ENCODE measurements around the gene FAM168A.

Gene FAM168A

DNA sequence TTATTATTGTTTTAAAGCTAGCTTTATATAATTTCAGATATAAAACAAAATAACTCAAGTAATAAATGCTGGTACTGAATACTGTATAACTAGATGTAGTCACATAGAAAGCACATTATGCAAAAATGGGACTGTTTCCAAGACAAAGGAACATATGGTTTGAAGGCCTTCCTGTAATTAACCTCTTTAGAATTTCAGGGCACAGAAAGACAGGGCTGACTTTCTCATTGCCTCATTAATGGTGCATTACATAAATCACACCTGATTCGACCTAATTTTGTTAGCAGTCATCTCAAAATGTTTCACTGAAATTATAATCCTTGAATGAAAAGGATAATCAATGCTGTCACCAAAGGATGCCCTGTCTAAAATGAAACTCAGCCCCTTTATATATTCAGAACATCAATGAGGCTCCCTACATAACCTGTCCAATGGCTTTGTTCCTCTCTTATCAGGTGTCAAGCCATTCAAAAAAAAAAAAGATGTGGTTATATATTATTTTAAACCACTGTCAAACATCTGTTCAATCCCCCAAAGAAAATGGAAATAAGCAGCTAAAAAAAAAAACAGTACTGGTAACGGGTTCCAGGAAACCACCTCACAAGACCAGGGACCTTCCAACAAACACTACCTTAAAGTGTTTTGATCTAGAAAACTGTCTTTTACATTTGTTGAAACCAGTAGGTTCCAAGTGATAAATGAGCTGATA is 77.4 kb downstream of the FAM168A start:
- no peak for DNase-seq (ENCODE audit: low read depth, low spot score)

DNA sequence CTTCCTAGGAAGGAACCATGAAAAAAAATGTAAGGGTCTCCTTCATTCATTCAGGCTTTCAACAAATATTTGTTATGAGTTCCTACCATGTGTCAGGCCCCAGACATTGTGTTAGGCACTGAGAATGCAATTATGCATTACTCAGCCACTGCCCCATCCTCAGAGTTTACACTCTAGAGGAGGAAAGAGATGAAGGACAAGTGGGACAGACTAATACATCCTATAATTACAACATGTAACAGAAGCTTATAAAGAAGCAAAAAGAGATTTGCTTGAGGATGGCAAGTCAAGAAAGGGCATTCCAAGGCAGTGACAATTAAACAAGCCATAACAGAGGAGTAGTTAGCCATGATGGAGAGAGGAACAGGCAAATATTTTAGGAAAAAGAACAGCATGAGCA is 78.6 kb downstream of the FAM168A start:
- no peak for DNase-seq (ENCODE audit: low read depth, low spot score)

DNA sequence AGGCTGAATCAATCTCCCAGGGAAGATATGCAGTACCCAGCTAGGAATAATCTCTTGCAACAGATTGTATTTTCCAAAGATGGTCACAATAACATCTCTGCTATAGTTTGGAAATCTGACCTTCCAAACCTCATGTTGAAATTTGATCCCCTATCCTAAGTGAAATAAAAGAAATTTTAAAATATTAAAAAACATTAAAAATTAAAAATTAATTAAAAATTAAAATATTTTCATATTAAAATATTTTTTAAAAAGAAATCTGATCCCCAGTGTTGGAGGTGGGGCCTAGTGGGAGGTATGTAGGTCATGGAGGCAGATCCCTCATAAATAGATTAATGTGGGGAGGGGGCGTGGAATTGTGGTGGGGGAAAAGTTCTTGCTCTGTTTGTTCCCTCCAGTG is 79.7 kb downstream of the FAM168A start:
- DNase-seq (ENCODE audit: low read depth, low spot score): no peak

DNA sequence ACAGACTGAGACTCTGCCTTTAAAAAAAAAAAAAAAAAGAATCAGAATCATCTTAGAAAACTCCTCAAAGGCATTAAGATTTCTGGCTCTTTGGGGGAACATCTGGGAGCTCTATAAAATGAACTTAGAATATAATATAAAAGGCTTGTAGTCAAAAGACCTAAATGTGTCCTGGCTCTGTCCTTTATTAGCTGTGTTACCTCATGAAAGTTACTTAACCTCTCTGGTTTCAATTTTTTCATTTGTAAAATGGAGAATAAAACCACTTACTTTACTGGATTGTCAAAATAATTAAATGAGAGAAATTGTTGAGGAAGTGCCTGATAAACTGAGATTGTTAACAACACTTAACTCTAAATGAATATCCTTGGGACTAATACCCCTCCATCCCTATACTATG is 81.8 kb downstream of the FAM168A start:
- no peak for DNase-seq (ENCODE audit: low read depth, low spot score)

DNA sequence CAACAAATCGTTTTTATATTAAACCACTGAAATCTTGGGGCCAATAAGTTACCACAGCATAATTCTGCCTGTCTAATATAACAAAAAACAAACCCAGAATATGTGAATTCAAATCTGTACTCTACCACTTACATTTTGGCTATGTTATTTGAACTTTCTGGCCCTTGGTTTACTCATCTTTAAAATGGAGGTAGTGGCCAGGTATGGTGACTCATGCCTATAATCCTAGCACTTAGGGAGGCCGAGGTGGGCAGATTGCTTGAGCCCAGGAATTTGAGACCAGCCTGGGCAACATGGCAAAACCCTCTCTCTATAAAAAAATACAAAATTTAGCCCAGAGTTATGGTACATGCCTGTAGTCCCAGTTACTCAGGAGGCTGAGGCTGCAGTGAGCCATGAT is 84.2 kb downstream of the FAM168A start:
- DNase-seq (ENCODE audit: low read depth, low spot score): no peak

DNA sequence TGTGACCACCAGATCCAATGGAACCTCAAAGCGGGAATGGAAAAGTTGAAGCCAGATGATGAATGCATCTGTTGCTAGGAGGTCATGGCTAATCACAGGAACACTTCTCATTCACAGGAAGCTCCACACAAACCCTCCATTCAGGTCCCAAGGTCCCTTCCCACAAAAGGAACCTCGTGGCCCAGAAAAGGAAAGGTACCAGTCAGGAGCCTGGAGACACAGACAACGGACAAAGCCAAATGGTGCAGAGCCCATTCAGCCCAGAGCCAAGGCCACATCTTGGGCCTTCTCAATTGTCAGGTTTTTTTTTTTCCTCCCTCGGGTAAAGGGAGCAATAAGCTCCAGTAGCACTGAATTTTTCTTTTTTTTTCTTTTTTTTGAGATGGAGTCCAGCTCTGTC is 87.0 kb downstream of the FAM168A start:
- DNase-seq (ENCODE audit: low read depth, low spot score): no peak

DNA sequence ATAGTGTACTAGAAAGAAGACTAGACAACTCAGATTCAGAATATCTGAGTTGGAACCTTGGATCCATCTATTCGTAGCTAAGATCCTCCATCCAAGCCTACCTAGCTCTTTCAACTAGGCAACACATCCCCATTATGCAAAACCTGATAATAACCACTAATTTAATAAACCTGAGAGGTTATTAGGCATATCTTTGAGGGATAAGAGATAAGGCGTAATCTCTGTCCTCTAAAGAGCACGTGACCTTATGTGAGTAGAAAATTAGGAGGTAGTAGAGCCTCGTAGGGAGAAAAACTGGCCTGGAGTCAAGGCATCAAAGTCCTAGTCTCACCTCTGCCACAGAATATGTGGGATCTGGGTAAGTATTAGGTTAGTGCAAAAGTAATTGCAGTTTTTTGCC is 87.8 kb downstream of the FAM168A start:
- DNase-seq (ENCODE audit: low read depth, low spot score): no peak

DNA sequence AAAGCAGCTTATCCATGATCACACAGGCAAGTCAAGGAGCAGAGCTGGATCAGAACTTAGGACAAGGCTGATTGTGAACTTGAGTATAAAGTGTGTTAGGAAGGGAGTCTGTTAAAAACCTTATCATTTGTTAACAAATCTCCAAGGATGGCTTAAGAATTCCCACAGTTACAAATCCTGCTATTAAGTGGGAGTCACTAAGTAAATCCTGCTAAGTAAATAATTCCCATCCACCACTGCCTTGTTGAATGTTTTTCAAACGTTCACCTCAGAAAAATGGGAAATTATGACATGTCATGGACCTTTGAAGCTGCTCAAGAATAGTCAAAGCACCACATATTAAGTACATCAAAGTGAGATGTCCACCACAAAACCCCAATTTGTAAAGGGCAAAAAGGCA is 88.7 kb downstream of the FAM168A start:
- no peak for DNase-seq (ENCODE audit: low read depth, low spot score)

DNA sequence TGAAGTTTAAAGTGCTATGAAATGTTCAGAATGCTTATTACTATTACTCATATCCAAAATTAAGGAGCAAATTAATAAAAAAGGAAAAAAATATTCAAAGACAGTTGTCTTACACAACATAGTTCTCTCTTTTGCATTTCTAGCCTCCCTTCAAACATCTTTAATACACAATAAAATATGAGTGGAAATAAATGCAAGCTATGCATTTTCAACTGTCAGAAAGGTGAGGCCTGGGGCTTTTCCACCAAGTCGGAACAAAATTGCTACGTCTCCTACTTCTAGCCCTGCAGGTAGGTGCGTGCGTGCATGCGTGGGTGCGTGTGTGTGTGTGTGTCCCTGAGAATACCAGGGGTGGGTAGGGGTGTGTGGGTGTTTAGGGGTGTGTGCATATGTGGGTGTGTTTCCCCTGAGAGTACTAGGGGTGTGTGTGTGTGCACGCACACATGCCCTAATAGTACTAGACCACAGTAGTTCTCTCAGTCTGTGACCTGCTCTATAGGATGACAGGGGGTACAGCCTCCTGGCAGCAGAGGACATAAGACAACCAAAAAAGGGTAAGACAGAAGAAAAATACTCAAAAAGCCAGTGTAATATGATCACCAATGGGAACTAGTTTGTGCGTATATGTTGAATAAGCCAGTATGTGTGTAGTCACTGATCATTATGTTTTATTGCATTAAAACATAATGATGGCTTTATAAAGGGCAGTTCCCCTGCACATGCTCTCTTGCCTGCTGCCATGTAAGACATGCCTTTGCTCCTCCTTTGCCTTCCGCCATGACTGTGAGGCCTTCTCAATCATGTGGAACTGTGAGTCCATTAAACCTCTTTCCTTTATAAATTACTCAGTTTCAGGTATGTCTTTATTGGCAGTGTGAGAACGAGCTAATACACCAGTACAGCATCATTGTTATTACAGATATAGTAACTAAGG is 89.4 kb downstream of the FAM168A start:
- no peak for DNase-seq (ENCODE audit: low read depth, low spot score)

DNA sequence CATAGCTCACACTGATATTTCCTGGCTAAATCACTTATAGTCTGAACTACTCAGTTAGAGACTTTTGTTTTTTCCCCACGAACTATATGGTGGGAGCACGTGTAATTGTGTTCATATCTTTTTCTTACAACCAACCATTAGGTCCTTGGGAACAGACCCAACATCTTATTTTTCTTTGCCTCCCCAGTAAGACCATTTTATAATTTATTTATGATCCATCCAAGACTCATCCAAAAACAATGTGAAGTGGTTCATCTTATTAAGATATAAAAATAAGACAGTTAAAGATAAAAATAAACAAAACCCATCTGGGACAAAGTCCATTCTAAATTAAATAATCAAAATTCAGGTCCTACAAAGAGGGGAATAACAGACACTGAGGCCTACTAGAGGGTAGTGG is 90.8 kb downstream of the FAM168A start:
- no peak for DNase-seq (ENCODE audit: low read depth, low spot score)

DNA sequence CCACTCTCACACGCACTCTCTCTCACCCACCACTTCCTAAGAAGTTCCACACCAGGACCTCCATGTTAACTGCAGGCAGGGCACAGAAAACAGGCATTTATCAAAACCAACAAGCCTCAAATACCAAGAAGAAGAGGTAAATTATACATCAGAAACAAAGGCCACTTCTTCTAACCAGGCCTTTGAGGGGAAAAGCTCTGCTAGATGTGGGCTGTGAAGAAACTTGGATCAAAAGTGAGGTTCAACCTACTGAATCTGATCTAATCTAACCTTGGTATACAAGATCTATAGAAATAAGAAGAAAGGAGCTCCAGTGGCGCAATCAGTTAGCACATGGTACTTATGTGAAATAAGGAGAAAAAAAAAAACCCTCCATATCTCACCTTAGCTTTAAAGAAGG is 91.9 kb downstream of the FAM168A start:
- DNase-seq (ENCODE audit: low read depth, low spot score): no peak

DNA sequence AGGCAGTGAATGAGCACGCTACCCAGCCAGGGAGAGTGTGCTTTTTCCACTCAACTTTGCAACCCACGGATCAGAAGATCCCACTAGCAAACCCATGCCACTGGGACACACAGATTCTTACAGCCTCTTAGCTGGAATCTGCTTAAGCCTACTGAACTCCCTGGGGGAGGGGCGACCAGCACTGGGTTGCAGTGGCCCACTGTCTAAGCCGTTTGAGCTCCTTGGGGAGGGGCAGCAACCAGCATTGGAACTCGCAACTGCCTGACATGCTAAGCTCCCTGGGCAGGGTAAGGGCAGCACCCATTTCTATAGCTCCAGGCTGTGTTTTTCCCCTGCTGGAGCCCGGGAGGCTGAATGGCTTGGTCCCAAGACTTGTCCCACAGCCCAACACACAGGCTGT is 99.6 kb downstream of the FAM168A start:
- peak; percentile 39 for DNase-seq (ENCODE audit: low read depth, low spot score)

DNA sequence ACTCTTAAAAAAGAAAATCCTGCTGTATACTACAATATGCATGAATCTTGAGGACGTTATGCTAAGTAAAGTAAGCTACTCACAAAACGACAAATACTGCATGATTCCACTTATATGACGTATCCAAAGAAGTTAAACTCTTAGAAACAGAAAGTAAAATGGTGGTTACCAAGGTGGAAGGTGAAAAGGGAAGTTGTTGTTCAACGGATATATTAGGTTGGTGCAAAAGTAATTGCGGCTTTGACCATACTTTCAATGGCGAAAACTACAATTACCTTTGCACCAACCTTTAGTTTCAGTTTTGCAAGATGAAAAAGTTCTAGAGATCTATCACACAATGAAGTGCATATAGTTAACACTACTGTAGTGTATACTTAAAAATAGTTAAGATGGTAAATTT is 101.8 kb downstream of the FAM168A start:
- DNase-seq (ENCODE audit: low read depth, low spot score): no peak

DNA sequence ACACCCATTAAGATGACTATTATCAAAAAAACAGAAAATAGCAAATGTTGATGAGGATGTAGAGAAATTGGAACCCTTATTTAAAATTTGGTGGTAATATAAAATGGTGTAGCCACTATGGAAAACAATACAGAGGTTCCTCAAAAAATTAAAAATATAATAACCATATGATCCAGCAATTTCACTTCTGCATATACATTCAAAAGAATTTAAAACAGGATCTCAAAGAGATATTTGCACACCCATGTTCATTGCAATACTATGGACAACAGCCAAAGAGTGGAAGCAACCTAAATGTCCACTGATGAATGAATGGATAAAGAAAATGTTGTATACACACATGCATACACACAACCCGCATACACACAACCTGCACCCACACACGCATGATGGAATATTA is 102.2 kb downstream of the FAM168A start:
- no peak for DNase-seq (ENCODE audit: low read depth, low spot score)

DNA sequence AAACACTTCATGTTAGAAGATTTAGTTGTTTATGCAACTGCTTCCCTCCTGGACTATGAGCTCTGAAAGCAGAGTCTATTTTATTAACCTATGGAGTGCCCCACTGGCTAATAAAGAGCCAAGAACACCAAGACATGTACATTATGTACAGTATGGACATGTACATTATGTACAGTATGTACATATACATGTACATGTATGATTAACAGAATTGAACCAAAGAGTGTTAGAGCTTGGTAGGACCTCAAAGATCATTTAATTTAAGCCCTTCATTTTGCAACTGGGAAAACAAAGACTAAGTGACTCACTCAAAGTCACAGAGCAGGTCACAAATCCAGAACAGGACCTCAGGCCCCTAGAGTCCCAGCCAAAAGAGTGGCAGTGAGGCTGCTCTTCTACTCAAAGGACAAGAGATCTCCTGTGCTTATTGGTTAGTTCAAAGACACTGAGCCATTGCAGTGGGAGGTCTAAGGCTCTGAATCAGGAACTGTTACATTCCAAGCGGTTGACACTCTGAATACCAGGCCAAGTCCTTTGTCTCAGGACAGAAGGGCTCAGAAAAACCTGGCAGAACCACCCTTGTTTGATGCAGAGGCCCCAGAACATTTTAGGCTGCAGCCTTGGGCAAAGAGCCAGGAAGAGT is 103.8 kb downstream of the FAM168A start:
- peak; percentile 93 for DNase-seq (ENCODE audit: low read depth, low spot score)

DNA sequence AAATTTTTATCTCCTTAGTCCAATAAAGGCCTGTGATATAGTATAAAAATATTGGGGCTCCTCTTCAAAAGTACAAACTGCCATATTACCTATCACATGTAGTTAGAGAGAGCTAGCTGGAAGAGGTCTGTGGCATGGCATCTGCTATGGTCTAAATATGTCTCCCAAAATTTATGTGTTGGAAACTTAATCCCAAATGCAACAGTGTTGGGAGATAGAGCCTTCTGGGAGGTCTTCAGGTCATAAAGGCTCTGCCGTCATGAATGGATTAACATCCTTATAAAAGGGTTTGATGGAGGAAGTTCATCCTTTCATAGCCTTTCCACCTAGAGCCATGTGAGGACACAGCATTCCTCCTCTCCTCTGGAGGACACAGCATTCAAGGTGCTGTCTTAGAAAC is 116.3 kb downstream of the FAM168A start:
- DNase-seq (ENCODE audit: low read depth, low spot score): no peak

DNA sequence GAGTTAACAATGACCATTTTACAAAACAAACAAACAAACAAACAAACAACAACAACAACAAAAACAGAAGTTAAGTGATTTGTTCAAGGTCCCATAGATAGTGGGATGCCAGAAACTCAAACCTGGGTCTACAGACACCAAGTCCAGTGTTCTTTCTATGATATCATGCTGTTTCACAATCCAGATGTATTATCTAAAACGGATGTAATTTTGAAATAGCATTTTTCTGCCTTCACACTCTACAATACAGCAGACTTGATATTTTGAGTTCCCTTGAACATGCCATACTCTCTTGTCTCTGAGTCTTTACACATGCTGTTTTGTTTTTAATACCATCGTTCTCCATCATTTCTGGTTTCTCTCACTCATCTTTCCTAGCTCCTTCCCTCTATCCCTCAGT is 117.2 kb downstream of the FAM168A start:
- DNase-seq (ENCODE audit: low read depth, low spot score): no peak

DNA sequence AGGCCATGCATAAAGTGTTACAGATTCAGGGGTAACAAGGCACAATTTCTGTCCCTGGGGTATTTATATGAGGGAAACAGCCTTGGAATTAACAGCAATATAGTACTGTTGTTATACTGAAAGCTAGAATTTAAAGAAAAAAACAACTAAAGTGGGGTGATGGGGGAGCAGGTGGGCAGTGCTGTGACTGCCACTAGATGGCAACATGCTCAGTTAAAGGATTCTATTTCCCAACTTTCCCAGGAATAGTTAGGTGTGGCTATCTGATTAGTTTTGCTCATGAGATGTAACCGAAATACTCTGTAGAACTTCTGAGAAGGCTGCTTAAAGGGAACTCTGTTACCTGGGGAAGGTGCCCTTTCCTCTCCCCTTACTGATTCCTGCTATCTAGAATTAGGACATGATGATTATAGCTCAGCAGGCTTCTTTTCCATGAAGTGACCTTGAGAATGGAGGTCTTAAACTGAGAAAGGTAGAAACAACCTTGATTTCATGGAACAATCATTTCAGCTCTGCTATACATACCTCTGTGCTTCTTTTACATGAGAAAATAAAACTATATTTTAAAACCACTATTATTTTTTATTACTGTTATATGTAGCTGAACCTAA is 119.1 kb downstream of the FAM168A start:
- peak; percentile 27 for DNase-seq (ENCODE audit: low read depth, low spot score)

DNA sequence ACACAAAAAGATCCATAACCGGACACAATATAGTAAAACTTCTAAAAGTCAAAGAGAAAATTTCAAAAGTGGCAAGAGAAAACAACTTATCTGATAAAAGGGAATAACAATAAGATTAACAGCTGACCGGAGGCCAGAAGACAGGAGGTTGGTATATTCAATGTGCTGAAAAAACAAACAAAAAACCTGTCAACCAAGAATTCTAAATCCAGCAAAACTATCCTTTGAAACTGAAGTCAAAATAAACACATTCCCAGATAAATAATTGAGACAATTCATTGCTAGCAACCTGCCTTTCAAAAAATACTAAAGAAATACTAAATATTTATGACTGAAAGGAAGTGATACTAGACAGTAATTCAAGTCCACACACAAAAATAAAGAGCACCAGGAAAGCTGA is 120.4 kb downstream of the FAM168A start:
- DNase-seq (ENCODE audit: low read depth, low spot score): no peak

DNA sequence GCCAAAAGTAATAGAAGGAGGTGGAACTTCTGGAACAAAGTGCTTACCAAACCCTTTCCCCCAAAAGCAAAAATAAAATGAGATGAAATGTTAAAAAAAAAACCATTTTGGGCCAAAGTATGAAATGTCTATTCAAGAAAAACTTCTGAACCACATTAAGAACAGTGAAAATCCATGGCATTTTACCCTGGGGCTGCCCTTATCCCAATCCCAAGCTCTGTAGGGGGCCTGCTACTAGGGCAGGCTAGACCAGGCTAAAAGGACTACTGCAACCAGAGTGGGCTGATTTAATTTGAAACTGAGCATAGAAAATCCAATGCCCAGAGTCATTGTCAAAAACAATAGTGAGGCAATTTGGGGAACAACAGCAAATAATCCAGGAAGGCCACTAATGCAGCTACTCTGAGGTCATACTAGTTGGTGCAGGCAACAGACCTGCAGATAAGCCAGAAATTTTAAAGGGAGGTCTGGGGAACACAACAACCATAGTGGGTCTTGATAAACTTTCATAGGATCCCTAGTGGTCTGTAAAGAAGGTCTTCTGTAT is 122.3 kb downstream of the FAM168A start:
- peak; percentile 31 for DNase-seq (ENCODE audit: low read depth, low spot score)

DNA sequence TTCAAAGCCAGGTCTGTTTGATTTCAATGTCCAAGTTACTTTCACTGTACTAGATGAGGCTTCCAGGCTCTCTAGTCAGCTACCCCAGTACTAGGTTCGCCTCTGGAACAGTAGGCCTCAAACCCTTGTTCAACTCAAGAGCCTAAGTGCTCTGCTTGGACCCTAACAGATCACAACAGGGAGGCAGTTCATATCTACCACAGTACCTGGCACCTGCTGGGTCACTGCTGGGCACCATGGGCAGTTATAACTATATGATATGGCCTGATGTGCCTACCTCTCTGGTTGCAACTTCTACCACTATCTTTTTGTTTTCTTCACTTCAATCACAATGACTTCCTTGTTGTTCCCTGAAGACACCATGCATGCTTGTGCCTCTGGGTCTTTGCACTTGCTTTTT is 124.7 kb downstream of the FAM168A start:
- DNase-seq (ENCODE audit: low read depth, low spot score): no peak

Measured in ELF-1 (cell line).